Upper lobe of right lung (tissue), 1 donor: ENCODE data around the gene SLC35G3. TPM values are rescaled to one million over a fixed set of nuclear protein-coding genes. Genes with fewer than 3 reads are reported as not detected.

Source experiments
- ATAC-seq: fragments of 200-7000 bp; cut with Tn5 transposase; one replicate; pipeline ENCODE4 v1.9.1; 2020; ENCODE audit warnings: mild to moderate bottlenecking, moderate library complexity
- DNase-seq: peaks from one replicate; pipeline ENCODE4 v3.0.0-alpha.2; 2020
- H3K27ac ChIP-seq: fragments of 200-600 bp; one replicate; pipeline ENCODE4 v1.8.0; 2022
- H3K27me3 ChIP-seq: fragments of 200-600 bp; one replicate; pipeline ENCODE4 v1.8.0; 2022; ENCODE audit warnings: mild to moderate bottlenecking
- H3K36me3 ChIP-seq: fragments of 200-600 bp; one replicate; pipeline ENCODE4 v1.8.0; 2022
- H3K4me1 ChIP-seq: fragments of 200-600 bp; one replicate; pipeline ENCODE4 v1.8.0; 2022
- H3K4me3 ChIP-seq: fragments of 200-600 bp; one replicate; pipeline ENCODE4 v1.8.0; 2022; ENCODE audit warnings: mild to moderate bottlenecking
- H3K9me3 ChIP-seq: fragments of 200-600 bp; one replicate; pipeline ENCODE4 v1.8.0; 2022
- CTCF ChIP-seq: fragments of 200-600 bp; IDR thresholded peaks from one replicate; pipeline ENCODE4 v1.8.0; 2022; ENCODE audit warnings: antibody characterized with exemption
- intact Hi-C: fragments of 100-400 bp; cut with DNase I; formaldehyde crosslinking; loops from one replicate; pipeline ENCODE4 v1.11.0; 2022
- total RNA-seq: library from RNA; stranded (reverse); fragmentation: NEBNext Ultra II Directional; extraction: Animal tissue kit (Norgen Biotek cat#: 25700); gene quantifications from one replicate; pipeline ENCODE4 v1.2.1, GENCODE V29; 2021
- donor health status: DM: no; HTN: yes; CAD: no; lungs with severe emphysema.

SLC35G3 gene
- total RNA-seq, 1 donor from 2014 or later, result not detected

DNA sequence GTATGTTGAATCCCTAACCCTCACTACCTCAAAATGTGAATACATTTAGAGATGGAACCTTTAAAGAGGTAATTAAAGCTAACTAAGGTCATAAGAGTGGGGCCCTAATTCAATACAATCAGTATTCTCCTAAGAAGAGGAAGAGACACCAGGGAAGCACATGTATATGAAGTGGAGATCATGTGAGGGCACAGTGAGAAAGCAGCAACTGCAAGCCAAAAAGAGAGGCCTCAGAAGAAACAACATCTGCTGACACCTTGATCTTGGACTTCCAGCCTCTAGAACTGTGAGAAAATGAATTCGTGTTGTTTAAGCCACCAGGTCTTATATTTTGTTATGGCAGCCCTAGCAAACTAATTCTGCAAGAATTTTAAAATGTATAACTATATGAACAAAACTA, 35.4 kb upstream of the SLC35G3 start:
- Histone ChIP-seq H3K36me3 (no peaks in the 10 kb centered on the region), H3K4me3 (no peak overlapping the region), H3K4me1 (no peaks in the 10 kb centered on the region), H3K9me3 (no peaks in the 10 kb centered on the region), H3K27me3 (no peaks in the 10 kb centered on the region), H3K27ac (no peak overlapping the region)
- DNase-seq, result no peak
- no peak for ATAC-seq
- TF ChIP-seq CTCF, result no peak
- intact Hi-C loops, result no loop called here

- ATAC-seq, result no peak
- no peaks in the 10 kb centered on the region for H3K36me3 ChIP-seq
- no peak for DNase-seq
- H3K27ac ChIP-seq, result no peak overlapping the region
- intact Hi-C loops, result no loop called here
- H3K9me3 ChIP-seq, result no peaks in the 10 kb centered on the region
- no peaks in the 10 kb centered on the region for H3K4me1 ChIP-seq
- no peaks in the 10 kb centered on the region for H3K27me3 ChIP-seq
- H3K4me3 ChIP-seq, result no peak overlapping the region
- no peak for TF ChIP-seq CTCF
Measured at GRCh38 chr17:35227546-35227945, 33.4 kb upstream of the SLC35G3 start.

- no peak overlapping the region for H3K4me3 ChIP-seq
- H3K36me3 ChIP-seq, result no peaks in the 10 kb centered on the region
- no peaks in the 10 kb centered on the region for H3K9me3 ChIP-seq
- peaks cover 8% of the 10 kb centered on the region for H3K4me1 ChIP-seq
- ATAC-seq (no peak), DNase-seq (no peak)
- H3K27me3 ChIP-seq, result no peaks in the 10 kb centered on the region
- H3K27ac ChIP-seq, result no peak overlapping the region
- intact Hi-C loops, result no loop called here
- TF ChIP-seq CTCF, result no peak
Measured at GRCh38 chr17:35224436-35224835, 30.2 kb upstream of the SLC35G3 start.

DNA sequence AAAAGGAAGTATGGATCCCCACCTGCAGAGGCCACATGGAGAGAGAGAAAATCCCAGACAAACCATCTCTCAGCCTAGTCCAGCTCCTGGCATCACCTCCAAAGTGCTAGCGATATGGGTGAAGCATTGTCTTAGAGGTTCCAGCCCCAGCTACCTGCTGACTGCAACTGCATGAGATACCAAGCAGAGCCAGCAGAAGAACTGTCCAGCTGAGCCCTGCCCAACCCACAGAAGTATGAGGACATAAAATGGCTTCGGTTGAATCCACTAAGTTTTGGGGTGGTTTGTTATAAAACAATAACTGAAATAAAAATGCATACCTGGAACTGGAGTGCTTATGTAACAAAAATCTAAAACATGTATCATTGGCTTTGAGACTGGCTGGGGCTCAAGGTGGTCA, 28.3 kb upstream of the SLC35G3 start:
- H3K4me3 ChIP-seq, result no peak overlapping the region
- H3K36me3 ChIP-seq, result no peaks in the 10 kb centered on the region
- ATAC-seq, result no peak
- no peaks in the 10 kb centered on the region for H3K27me3 ChIP-seq
- no peak overlapping the region for H3K27ac ChIP-seq
- H3K4me1 ChIP-seq, result peaks cover 11% of the 10 kb centered on the region
- intact Hi-C loops, result no loop called here
- no peak for TF ChIP-seq CTCF
- no peaks in the 10 kb centered on the region for H3K9me3 ChIP-seq
- no peak for DNase-seq

- no peaks in the 10 kb centered on the region for H3K27me3 ChIP-seq
- no peak overlapping the region for H3K4me3 ChIP-seq
- DNase-seq (no peak), ATAC-seq (peak; percentile 58)
- no peaks in the 10 kb centered on the region for H3K9me3 ChIP-seq
- TF ChIP-seq CTCF, result no peak
- peak overlapping the region; percentile 49 for H3K27ac ChIP-seq
- peaks cover 18% of the 10 kb centered on the region for H3K4me1 ChIP-seq
- intact Hi-C loops, result no loop called here
- H3K36me3 ChIP-seq, result no peaks in the 10 kb centered on the region
Measured at GRCh38 chr17:35218915-35219314, 24.7 kb upstream of the SLC35G3 start.

- DNase-seq (no peak), ATAC-seq (no peak)
- Histone ChIP-seq H3K4me3 (no peak overlapping the region), H3K9me3 (no peaks in the 10 kb centered on the region), H3K27me3 (no peaks in the 10 kb centered on the region), H3K27ac (no peak overlapping the region), H3K4me1 (peaks cover 27% of the 10 kb centered on the region), H3K36me3 (no peaks in the 10 kb centered on the region)
- no peak for TF ChIP-seq CTCF
- intact Hi-C loops, result no loop called here
Measured at GRCh38 chr17:35217107-35217506, 22.9 kb upstream of the SLC35G3 start.
